HG03565 (cell line): Measurements from ENCODE around the gene KIAA0753.
"Not testable (repeated sequence)": the region's sequence is repeated elsewhere in the genome, so short reads cannot be mapped to it uniquely, and the experiment has no call there.

Experiments
- ATAC-seq: cut with Tn5 transposase; IDR thresholded peaks from one replicate; pipeline ENCODE4 v1.9.1; 2021; ENCODE audit warnings: mild to moderate bottlenecking, moderate library complexity; ENCODE audit not compliant: unreplicated experiment

The KIAA0753 gene

GRCh38 chr17:6573982-6574686 lies 66.4 kb downstream of the KIAA0753 start:
- ATAC-seq, result no peak

GRCh38 chr17:6573495-6573894 lies 67.0 kb downstream of the KIAA0753 start:
- ATAC-seq, result not testable (repeated sequence)

- no peak for ATAC-seq
These were observed 67.5 kb downstream of the KIAA0753 start for GRCh38 chr17:6572972-6573370.

- no peak for ATAC-seq
These were observed 69.1 kb downstream of the KIAA0753 start for GRCh38 chr17:6571452-6571781.

GRCh38 chr17:6570731-6571451 lies 69.6 kb downstream of the KIAA0753 start:
- ATAC-seq, result no peak

- no peak for ATAC-seq
These were observed 70.9 kb downstream of the KIAA0753 start for GRCh38 chr17:6569370-6570285.

GRCh38 chr17:6568184-6568758 lies 72.2 kb downstream of the KIAA0753 start:
- no peak for ATAC-seq

GRCh38 chr17:6567528-6568183 lies 72.9 kb downstream of the KIAA0753 start:
- ATAC-seq, result no peak

- no peak for ATAC-seq
These were observed 79.1 kb downstream of the KIAA0753 start for GRCh38 chr17:6561446-6561845.

GRCh38 chr17:6560496-6560895 lies 80.0 kb downstream of the KIAA0753 start:
- ATAC-seq, result no peak

- no peak for ATAC-seq
These were observed 80.7 kb downstream of the KIAA0753 start for GRCh38 chr17:6559753-6560215.

GRCh38 chr17:6558932-6559752 lies 81.4 kb downstream of the KIAA0753 start:
- no peak for ATAC-seq

GRCh38 chr17:6558276-6558675 lies 82.2 kb downstream of the KIAA0753 start:
- ATAC-seq, result no peak

GRCh38 chr17:6557040-6557438 lies 83.5 kb downstream of the KIAA0753 start:
- no peak for ATAC-seq

GRCh38 chr17:6556121-6557039 lies 84.1 kb downstream of the KIAA0753 start, which contains the start of gene PITPNM3:
Gene PITPNM3, minus strand, starts transcription at chr17:6556555. Its CDS starts 149 bp downstream, at chr17:6556406.
- no peak for ATAC-seq

- no peak for ATAC-seq
These were observed 85.0 kb downstream of the KIAA0753 start for GRCh38 chr17:6555331-6556120.

- ATAC-seq, result no peak
These were observed 85.6 kb downstream of the KIAA0753 start for GRCh38 chr17:6554871-6555330.

GRCh38 chr17:6554342-6554741 lies 86.2 kb downstream of the KIAA0753 start:
- ATAC-seq, result no peak
